H1 (cell line): Measurements from ENCODE around the gene GAGE12J. TPM values are rescaled to one million over a fixed set of nuclear protein-coding genes. Genes with fewer than 3 reads are reported as not detected.

Experiments used
- CTCF ChIA-PET: fragments of 300-600 bp; sonication (Branson Sonifier 250); formaldehyde crosslinking; loops from one replicate; lab custom pipeline; 2021; ENCODE audit not compliant: partially characterized antibody; lab: Charles Lee
- POLR2A ChIA-PET: fragments of 300-600 bp; sonication (Branson Sonifier 250); formaldehyde crosslinking; loops from one replicate; lab custom pipeline; 2021; ENCODE audit warnings: inconsistent platforms; ENCODE audit not compliant: partially characterized antibody; lab: Charles Lee
- DNase-seq, 2 experiments: peaks; one replicate each; pipeline versions ENCODE4 v3.0.0 to v3.0.0-alpha.2; 2010 to 2022; ENCODE audit warnings: low spot score in 2 of 2, low read depth in 1 of 2, mixed read lengths in 1 of 2
- FAIRE-seq: peaks from 2 replicates; lab custom pipeline; 2011; peaks lifted over from hg19 to GRCh38; lab: Jason Lieb, UNC
- H2AFZ ChIP-seq: 2 replicates; pipeline ENCODE4 v1.8.1; 2012; ENCODE audit warnings: low read length, inconsistent platforms
- H2AK5ac ChIP-seq: 2 replicates; pipeline ENCODE4 v1.6.1; 2013; ENCODE audit warnings: low read depth, low read length
- H2BK120ac ChIP-seq: replicated peaks from 2 replicates; pipeline ENCODE3; 2013; ENCODE audit warnings: low read depth, low read length, inconsistent platforms
- H2BK12ac ChIP-seq: 2 replicates; pipeline ENCODE4 v1.6.1; 2013; ENCODE audit warnings: low read depth, low read length
- H2BK15ac ChIP-seq: 2 replicates; pipeline ENCODE4 v1.6.1; 2013; ENCODE audit warnings: low read length
- H2BK20ac ChIP-seq: 2 replicates; pipeline ENCODE4 v1.6.1; 2013; ENCODE audit warnings: low read length
- H2BK5ac ChIP-seq: 2 replicates; pipeline ENCODE4 v1.6.1; 2013; ENCODE audit warnings: low read depth, low read length
- H3K14ac ChIP-seq: 2 replicates; pipeline ENCODE4 v1.6.1; 2013; ENCODE audit warnings: inconsistent platforms; ENCODE audit not compliant: insufficient read length
- H3K18ac ChIP-seq: 2 replicates; pipeline ENCODE4 v1.6.1; 2013; ENCODE audit warnings: low read length; ENCODE audit errors: extremely low read depth
- H3K23ac ChIP-seq: 2 replicates; pipeline ENCODE4 v1.6.1; 2013; ENCODE audit warnings: inconsistent platforms; ENCODE audit not compliant: insufficient read length
- H3K23me2 ChIP-seq: 2 replicates; pipeline ENCODE4 v1.6.1; 2013; ENCODE audit warnings: low read depth, low read length
- H3K27ac ChIP-seq: 2 replicates; pipeline ENCODE4 v1.6.1; 2011; ENCODE audit warnings: low read depth, low read length, inconsistent platforms
- H3K27me3 ChIP-seq, 4 experiments: replicated peaks in 1 of 4; 1 replicate in 1 of 4; 2 replicates in 3 of 4; pipeline versions ENCODE4 v1.6.1 to v1.8.1; 2011 to 2013; ENCODE audit warnings: low read length in 3 of 4, mild to moderate bottlenecking in 3 of 4, inconsistent platforms in 2 of 4, mixed read lengths in 2 of 4, moderate library complexity in 1 of 4; ENCODE audit not compliant: control insufficient read depth in 3 of 4, insufficient read depth in 3 of 4; ENCODE audit errors: extremely low read depth in 1 of 4
- H3K36me3 ChIP-seq, 4 experiments: 2 replicates each; pipeline versions ENCODE4 v1.6.1 to v1.8.1; 2011 to 2013; ENCODE audit warnings: mild to moderate bottlenecking in 4 of 4, low read length in 3 of 4, moderate library complexity in 2 of 4, control low read depth in 1 of 4, inconsistent platforms in 1 of 4; ENCODE audit not compliant: insufficient read depth in 4 of 4, control insufficient read depth in 2 of 4
- H3K4ac ChIP-seq: replicated peaks from 2 replicates; pipeline ENCODE3; 2013; ENCODE audit warnings: low read length, low read depth, mixed read lengths, inconsistent platforms; ENCODE audit not compliant: insufficient read length
- H3K4me1 ChIP-seq, 4 experiments: replicated peaks in 1 of 4; 1 replicate in 1 of 4; 2 replicates in 3 of 4; pipeline versions ENCODE4 v1.6.1 to v1.8.1; 2011 to 2013; ENCODE audit warnings: low read length in 3 of 4, inconsistent platforms in 2 of 4, mixed read lengths in 1 of 4; ENCODE audit not compliant: insufficient read depth in 4 of 4, control insufficient read depth in 3 of 4
- H3K4me2 ChIP-seq, 2 experiments: 2 replicates each; pipeline versions ENCODE4 v1.6.1 to v1.8.1; 2011 to 2013; ENCODE audit warnings: low read depth in 2 of 2, low read length in 2 of 2, control low read depth in 1 of 2, inconsistent platforms in 1 of 2, mild to moderate bottlenecking in 1 of 2; ENCODE audit not compliant: insufficient read depth in 1 of 2
- H3K4me3 ChIP-seq, 4 experiments: fragments of 200-600, 300-600 bp in 1 of 4; sonication (generic), shearing (Covaris generic), sonication (Bioruptor Twin) in 1 of 4; 2 replicates each; pipeline versions ENCODE4 v1.5.1 to v1.8.1; 2011 to 2016; ENCODE audit warnings: low read length in 4 of 4, low read depth in 3 of 4, control low read depth in 2 of 4, inconsistent platforms in 2 of 4, mild to moderate bottlenecking in 2 of 4, mixed read lengths in 1 of 4, moderate library complexity in 1 of 4; ENCODE audit not compliant: insufficient read depth in 2 of 4; ENCODE audit errors: extremely low read depth in 1 of 4
- H3K56ac ChIP-seq: replicated peaks from 2 replicates; pipeline ENCODE3; 2013; ENCODE audit warnings: low read depth, mild to moderate bottlenecking, mixed read lengths, low read length, inconsistent platforms; ENCODE audit not compliant: insufficient read length
- H3K79me1 ChIP-seq: 2 replicates; pipeline ENCODE4 v1.6.1; 2013; ENCODE audit warnings: low read depth, low read length, control low read depth
- H3K79me2 ChIP-seq, 2 experiments: 2 replicates each; pipeline versions ENCODE4 v1.6.1 to v1.8.1; 2012 to 2013; ENCODE audit warnings: low read length in 2 of 2, mild to moderate bottlenecking in 2 of 2, inconsistent platforms in 1 of 2; ENCODE audit not compliant: insufficient read depth in 2 of 2, control insufficient read depth in 1 of 2
- H3K9ac ChIP-seq, 4 experiments: replicated peaks in 1 of 4; 1 replicate in 1 of 4; 2 replicates in 3 of 4; pipeline versions ENCODE4 v1.6.1 to v1.8.1; 2011 to 2013; ENCODE audit warnings: low read depth in 3 of 4, low read length in 3 of 4, control low read depth in 2 of 4, mild to moderate bottlenecking in 2 of 4, moderate library complexity in 2 of 4, inconsistent platforms in 1 of 4; ENCODE audit errors: extremely low read depth in 1 of 4
- H3K9me3 ChIP-seq, 2 experiments: 2 replicates each; pipeline versions ENCODE4 v1.6.1 to v1.8.1; 2012 to 2013; ENCODE audit warnings: mild to moderate bottlenecking in 2 of 2, moderate library complexity in 2 of 2, control low read depth in 1 of 2, inconsistent platforms in 1 of 2, low read depth in 1 of 2, low read length in 1 of 2, mixed read lengths in 1 of 2; ENCODE audit not compliant: insufficient read depth in 2 of 2
- H4K20me1 ChIP-seq, 2 experiments: replicated peaks in 1 of 2; 2 replicates each; pipeline versions ENCODE3 to v1.8.1; 2011 to 2013; ENCODE audit warnings: inconsistent platforms in 2 of 2, low read length in 2 of 2, mild to moderate bottlenecking in 1 of 2; ENCODE audit not compliant: insufficient read depth in 2 of 2, control insufficient read depth in 1 of 2
- H4K5ac ChIP-seq: 2 replicates; pipeline ENCODE4 v1.6.1; 2013; ENCODE audit warnings: low read length, low read depth, mixed read lengths, inconsistent platforms; ENCODE audit not compliant: insufficient read length
- H4K8ac ChIP-seq: 2 replicates; pipeline ENCODE4 v1.8.0; 2013; ENCODE audit warnings: mild to moderate bottlenecking, moderate library complexity, low read length, inconsistent platforms; ENCODE audit not compliant: insufficient read depth; ENCODE audit errors: extremely low read depth
- H4K91ac ChIP-seq: replicated peaks from 2 replicates; pipeline ENCODE3; 2013; ENCODE audit warnings: low read length, mixed read lengths, inconsistent platforms; ENCODE audit not compliant: insufficient read length
- ASH2L ChIP-seq: fragments of 200-600, 300-600 bp; sonication (generic); IDR thresholded peaks from one replicate; pipeline ENCODE4 v1.7.1; 2017; ENCODE audit warnings: low read length
- CHD1 ChIP-seq: IDR thresholded peaks from 2 replicates; pipeline ENCODE4 v1.6.1; 2012; ENCODE audit warnings: low read depth, low read length, improper control_type of control experiment
- CREB1 ChIP-seq: IDR thresholded peaks from 2 replicates; pipeline ENCODE4 v1.6.1; 2012; ENCODE audit warnings: inconsistent platforms
- RFX5 ChIP-seq: IDR thresholded peaks from 2 replicates; pipeline ENCODE4 v1.6.1; 2011; ENCODE audit warnings: low read depth, low read length, improper control_type of control experiment, borderline replicate concordance
- SP1 ChIP-seq: IDR thresholded peaks from 2 replicates; pipeline ENCODE4 v1.6.1; 2011; ENCODE audit warnings: low read depth, low read length
- SP2 ChIP-seq: IDR thresholded peaks from 2 replicates; pipeline ENCODE4 v1.6.1; 2012; ENCODE audit warnings: mild to moderate bottlenecking, low read length, inconsistent platforms
- SP4 ChIP-seq: IDR thresholded peaks from 2 replicates; pipeline ENCODE4 v1.6.1; 2012; ENCODE audit warnings: low read length, inconsistent platforms
- TEAD4 ChIP-seq: IDR thresholded peaks from 2 replicates; pipeline ENCODE4 v1.6.1; 2012; ENCODE audit warnings: low read depth, low read length, inconsistent platforms, mixed read lengths
- WGBS, 2 experiments: shearing (Covaris generic) in 1 of 2; methylation state at CpG; one replicate each; pipeline versions ENCODE4 v1.1.6 to v1.1.7; 2013 to 2015; ENCODE audit warnings: low lambda C conversion rate in 2 of 2, mixed read lengths in 2 of 2, inconsistent platforms in 1 of 2, low coverage in 1 of 2, missing lambda C conversion rate in 1 of 2; ENCODE audit not compliant: insufficient replicate concordance in 2 of 2, insufficient coverage in 1 of 2, insufficient read length in 1 of 2; ENCODE audit errors: extremely low coverage in 1 of 2, missing lambda C conversion rate in 1 of 2; 5-methylcytosine and 5-hydroxymethylcytosine counted together
- polyA plus RNA-seq, 7 experiments: library from polyadenylated mRNA; depleted of rRNA in 3 of 7; stranded (reverse) in 5 of 7; unstranded in 2 of 7; fragments of >200 nt in 5 of 7; fragments of 200-250 nt in 2 of 7; gene quantifications; 1 replicate in 5 of 7; 2 replicates in 1 of 7; 4 replicates in 1 of 7; pipeline versions ENCODE4 v1.2.1 to v1.2.3, GENCODE V29; 2011 to 2013; ENCODE audit warnings: missing spikeins in 2 of 7, mixed read lengths in 2 of 7
- total RNA-seq: library from RNA; stranded (reverse); fragmentation: NEBNext Ultra II Directional; extraction: Animal tissue kit (Norgen Biotek cat#: 25700); gene quantifications from 2 replicates; pipeline ENCODE4 v1.2.1, GENCODE V29; 2021

GAGE12J gene
- total and polyA plus RNA-seq, 2 of the 8 experiments (the other 6 are each of a cell fraction or from before 2014, with no cell fraction given): not detected

- TF ChIP-seq SP2 (no peak), ASH2L (no peak), CHD1 (no peak), TEAD4 (no peak), RFX5 (no peak), SP1 (no peak), CREB1 (no peak), SP4 (no peak)
- Histone ChIP-seq H3K56ac (no peak overlapping the region), H2BK5ac (no peak overlapping the region), H3K23ac (no peak overlapping the region), H3K14ac (no peak overlapping the region), H3K4me3 (no peak overlapping the region), H2BK12ac (no peak overlapping the region), H4K91ac (no peak overlapping the region), H3K23me2 (no peaks in the 10 kb centered on the region), H3K79me1 (no peaks in the 10 kb centered on the region), H3K4me1 (no peaks in the 10 kb centered on the region), H3K36me3 (no peaks in the 10 kb centered on the region), H2BK15ac (no peak overlapping the region), H3K4me2 (no peak overlapping the region), H4K20me1 (no peaks in the 10 kb centered on the region), H2BK120ac (no peak overlapping the region), H2AK5ac (no peak overlapping the region), H2BK20ac (no peak overlapping the region), H3K79me2 (no peaks in the 10 kb centered on the region), H3K27ac (no peak overlapping the region), H3K9ac (no peak overlapping the region), H3K4ac (no peak overlapping the region), H4K5ac (no peak overlapping the region), H3K27me3 (no peaks in the 10 kb centered on the region), H3K18ac (no peak overlapping the region), H3K9me3 (no peaks in the 10 kb centered on the region), H2AFZ (no peak overlapping the region), H4K8ac (no peak overlapping the region; the same call in 1 of the 2 replicates)
- DNase-seq (no peak), FAIRE-seq (no peak)
- POLR2A ChIA-PET: no interaction called here
- CTCF ChIA-PET: no interaction called here
- WGBS, 2 experiments: 87% methylated on average over 7 of the region's 7 CpGs; no CpG with 5 or more reads in 1 of the 2 experiments
Observed at GRCh38 chrX:49290215-49290614, 31.6 kb upstream of the GAGE12J start.
